ENCODE measurements around the gene DOK7.

DNA sequence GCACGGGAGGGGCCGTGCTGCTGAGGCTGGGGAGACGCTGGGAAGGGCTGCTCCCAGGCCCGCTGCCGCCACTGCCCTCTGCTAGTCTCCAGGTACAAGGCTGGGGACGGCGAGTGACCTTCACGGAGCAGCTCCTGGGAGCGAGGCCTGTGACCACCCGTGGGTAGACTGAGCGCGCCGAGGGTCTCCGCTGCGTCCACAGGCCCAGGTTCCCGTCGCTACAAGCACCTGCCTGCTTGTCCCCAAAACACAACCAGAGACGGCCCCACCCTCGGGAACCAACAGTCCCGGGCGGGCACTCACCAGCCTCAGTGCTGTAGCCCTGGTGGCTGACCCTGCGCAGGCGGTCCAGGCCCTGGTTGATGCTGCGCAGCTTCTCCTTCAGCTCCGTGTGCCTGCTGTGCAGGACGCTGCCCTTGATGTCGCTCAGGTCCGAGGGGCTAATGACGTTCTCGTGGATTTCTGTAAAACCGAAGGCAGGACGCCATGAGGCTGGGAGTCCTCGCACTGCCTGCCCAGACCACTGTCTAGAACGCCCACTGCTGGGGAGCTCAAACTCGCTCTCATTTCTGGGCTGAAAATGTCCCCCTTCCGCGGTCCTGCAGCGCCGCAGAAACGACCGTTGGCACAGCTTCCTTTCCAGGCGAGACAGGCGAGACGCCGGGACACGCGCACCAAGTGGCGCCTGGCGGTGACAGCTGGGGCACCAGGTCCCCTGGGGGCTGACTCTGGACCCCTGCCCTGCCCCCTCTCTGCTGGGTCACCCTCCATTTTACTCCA, 54.8 kb downstream of the DOK7 start:
- no peak for TF ChIP-seq RAD21 (IDR thresholded peaks at IDR 0.05)
- TF ChIP-seq, protein P1, sequence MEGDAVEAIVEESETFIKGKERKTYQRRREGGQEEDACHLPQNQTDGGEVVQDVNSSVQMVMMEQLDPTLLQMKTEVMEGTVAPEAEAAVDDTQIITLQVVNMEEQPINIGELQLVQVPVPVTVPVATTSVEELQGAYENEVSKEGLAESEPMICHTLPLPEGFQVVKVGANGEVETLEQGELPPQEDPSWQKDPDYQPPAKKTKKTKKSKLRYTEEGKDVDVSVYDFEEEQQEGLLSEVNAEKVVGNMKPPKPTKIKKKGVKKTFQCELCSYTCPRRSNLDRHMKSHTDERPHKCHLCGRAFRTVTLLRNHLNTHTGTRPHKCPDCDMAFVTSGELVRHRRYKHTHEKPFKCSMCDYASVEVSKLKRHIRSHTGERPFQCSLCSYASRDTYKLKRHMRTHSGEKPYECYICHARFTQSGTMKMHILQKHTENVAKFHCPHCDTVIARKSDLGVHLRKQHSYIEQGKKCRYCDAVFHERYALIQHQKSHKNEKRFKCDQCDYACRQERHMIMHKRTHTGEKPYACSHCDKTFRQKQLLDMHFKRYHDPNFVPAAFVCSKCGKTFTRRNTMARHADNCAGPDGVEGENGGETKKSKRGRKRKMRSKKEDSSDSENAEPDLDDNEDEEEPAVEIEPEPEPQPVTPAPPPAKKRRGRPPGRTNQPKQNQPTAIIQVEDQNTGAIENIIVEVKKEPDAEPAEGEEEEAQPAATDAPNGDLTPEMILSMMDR (IDR thresholded peaks at IDR 0.05; ENCODE audit: low read depth, low read length, missing input control) = no peak
- TF ChIP-seq, protein P2, sequence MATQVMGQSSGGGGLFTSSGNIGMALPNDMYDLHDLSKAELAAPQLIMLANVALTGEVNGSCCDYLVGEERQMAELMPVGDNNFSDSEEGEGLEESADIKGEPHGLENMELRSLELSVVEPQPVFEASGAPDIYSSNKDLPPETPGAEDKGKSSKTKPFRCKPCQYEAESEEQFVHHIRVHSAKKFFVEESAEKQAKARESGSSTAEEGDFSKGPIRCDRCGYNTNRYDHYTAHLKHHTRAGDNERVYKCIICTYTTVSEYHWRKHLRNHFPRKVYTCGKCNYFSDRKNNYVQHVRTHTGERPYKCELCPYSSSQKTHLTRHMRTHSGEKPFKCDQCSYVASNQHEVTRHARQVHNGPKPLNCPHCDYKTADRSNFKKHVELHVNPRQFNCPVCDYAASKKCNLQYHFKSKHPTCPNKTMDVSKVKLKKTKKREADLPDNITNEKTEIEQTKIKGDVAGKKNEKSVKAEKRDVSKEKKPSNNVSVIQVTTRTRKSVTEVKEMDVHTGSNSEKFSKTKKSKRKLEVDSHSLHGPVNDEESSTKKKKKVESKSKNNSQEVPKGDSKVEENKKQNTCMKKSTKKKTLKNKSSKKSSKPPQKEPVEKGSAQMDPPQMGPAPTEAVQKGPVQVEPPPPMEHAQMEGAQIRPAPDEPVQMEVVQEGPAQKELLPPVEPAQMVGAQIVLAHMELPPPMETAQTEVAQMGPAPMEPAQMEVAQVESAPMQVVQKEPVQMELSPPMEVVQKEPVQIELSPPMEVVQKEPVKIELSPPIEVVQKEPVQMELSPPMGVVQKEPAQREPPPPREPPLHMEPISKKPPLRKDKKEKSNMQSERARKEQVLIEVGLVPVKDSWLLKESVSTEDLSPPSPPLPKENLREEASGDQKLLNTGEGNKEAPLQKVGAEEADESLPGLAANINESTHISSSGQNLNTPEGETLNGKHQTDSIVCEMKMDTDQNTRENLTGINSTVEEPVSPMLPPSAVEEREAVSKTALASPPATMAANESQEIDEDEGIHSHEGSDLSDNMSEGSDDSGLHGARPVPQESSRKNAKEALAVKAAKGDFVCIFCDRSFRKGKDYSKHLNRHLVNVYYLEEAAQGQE (IDR thresholded peaks at IDR 0.05) = no peak
- no peak for TF ChIP-seq GABPA (IDR thresholded peaks at IDR 0.05 in 1 of 2, conservative IDR thresholded peaks at IDR 0.05 in 1 of 2)
- TF ChIP-seq RXRA (IDR thresholded peaks at IDR 0.05) = no peak
- TF ChIP-seq, protein P3, sequence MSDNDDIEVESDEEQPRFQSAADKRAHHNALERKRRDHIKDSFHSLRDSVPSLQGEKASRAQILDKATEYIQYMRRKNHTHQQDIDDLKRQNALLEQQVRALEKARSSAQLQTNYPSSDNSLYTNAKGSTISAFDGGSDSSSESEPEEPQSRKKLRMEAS (IDR thresholded peaks at IDR 0.05) = no peak
- no peak for TF ChIP-seq YY1 (IDR thresholded peaks at IDR 0.05)
- no peak for TF ChIP-seq EGR1 (IDR thresholded peaks at IDR 0.05; ENCODE audit: low read depth in 2 of 2)
- TF ChIP-seq JUND (IDR thresholded peaks at IDR 0.05) = no peak
